Neutrophil (primary cell): ENCODE results near the gene EBPL.

Experiments
- H3K27ac ChIP-seq: fragments of 200-600 bp; sonication (generic); 2 replicates; pipeline ENCODE4 v1.5.1; 2016; ENCODE audit warnings: mild to moderate bottlenecking, moderate library complexity
- H3K27me3 ChIP-seq: fragments of 200-600 bp; sonication (generic); 2 replicates; pipeline ENCODE4 v1.6.0; 2016; ENCODE audit warnings: mild to moderate bottlenecking
- H3K36me3 ChIP-seq: fragments of 200-600 bp; sonication (generic); 2 replicates; pipeline ENCODE4 v1.5.1; 2017
- H3K4me1 ChIP-seq, 2 experiments: fragments of 200-600 bp in 1 of 2; sonication (generic) in 1 of 2; 1 replicate in 1 of 2; 2 replicates in 1 of 2; pipeline versions ENCODE4 v1.5.1 to v1.6.1; 2013 to 2016; ENCODE audit warnings: low read depth in 1 of 2, low read length in 1 of 2, mild to moderate bottlenecking in 1 of 2, moderate library complexity in 1 of 2; ENCODE audit not compliant: control insufficient read depth in 1 of 2, insufficient read depth in 1 of 2
- H3K4me3 ChIP-seq, 2 experiments: fragments of 200-600 bp in 1 of 2; sonication (generic) in 1 of 2; 1 replicate in 1 of 2; 2 replicates in 1 of 2; pipeline ENCODE4 v1.5.1; 2013 to 2016; ENCODE audit warnings: low read depth in 1 of 2, low read length in 1 of 2, mild to moderate bottlenecking in 1 of 2, moderate library complexity in 1 of 2
- H3K9me3 ChIP-seq: fragments of 200-600 bp; sonication (generic); 2 replicates; pipeline ENCODE4 v1.5.1; 2016
- TF ChIP-seq, protein P1 (sequence below): fragments of 200-600 bp; sonication (generic); IDR thresholded peaks from 2 replicates; pipeline ENCODE4 v1.5.1; 2016; ENCODE audit warnings: antibody characterized with exemption

The EBPL gene

DNA sequence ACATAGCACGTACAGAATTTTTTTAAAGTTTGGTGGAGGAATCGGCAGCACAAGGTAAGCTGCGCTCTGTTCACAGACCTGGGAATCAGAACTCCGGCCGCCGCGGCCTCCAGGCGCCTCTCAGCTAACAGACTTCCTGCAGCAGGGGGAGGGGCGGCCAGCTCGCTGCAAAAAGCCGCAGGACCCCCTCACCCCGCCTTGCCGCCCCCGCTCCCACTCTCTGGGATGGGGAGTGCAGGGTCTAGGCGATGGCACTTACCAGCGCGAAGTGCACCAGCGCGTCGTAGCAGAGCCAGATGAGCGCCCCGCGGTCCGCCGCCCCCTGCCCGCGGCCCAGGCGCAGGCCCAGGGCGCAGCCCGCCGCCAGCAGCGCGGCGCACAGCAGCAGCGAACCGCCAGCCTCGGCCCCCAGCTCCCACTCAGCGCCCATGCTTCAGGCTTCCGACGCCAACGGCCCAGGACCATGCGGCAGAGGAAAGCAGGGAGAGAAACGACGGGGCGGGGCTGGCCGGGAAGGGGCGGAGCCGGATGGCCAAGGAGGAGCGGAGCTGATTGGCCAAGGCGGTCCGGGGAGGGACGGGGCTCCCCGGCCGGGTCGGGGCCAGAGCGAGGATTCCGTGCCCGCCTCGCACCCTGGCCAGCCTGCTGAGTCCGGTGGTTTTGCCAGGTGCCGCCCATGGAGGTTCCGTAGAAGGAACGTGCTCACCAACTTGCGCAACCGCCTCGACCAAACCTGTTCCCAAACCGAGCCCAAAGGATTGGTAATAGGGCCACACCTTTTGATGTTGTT lies at the start of gene EBPL:
EBPL (minus strand) TSS at position 492 of the 790 bp plus-strand sequence; CDS start at position 430, 62 bp downstream.
- Histone ChIP-seq H3K27me3 (no peaks in the 10 kb centered on the region), H3K4me3 (peak within 1 kb of the TSS; percentile 88 to 91)

DNA sequence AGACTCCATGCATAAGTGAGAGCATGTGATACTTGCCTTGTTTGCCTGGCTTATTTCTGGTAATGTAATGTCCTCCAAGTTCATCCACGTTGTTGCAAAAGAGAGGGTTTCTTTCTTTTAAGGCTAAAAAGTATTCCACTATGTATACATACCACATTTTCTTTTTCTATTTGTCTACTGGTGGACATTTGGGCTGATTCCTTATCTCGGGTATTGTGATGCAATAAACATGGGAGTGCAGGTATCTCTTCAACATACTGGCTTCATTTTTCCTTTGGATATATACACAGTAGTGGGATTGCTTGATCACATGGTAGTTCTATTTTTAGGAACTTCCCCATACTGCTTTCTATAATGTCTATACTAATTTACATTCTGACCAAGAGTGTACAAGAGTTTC lies 49.6 kb upstream of the EBPL start:
- H3K4me3 ChIP-seq = no peak overlapping the region
- no peaks in the 10 kb centered on the region for H3K9me3 ChIP-seq
- TF ChIP-seq, protein P1, sequence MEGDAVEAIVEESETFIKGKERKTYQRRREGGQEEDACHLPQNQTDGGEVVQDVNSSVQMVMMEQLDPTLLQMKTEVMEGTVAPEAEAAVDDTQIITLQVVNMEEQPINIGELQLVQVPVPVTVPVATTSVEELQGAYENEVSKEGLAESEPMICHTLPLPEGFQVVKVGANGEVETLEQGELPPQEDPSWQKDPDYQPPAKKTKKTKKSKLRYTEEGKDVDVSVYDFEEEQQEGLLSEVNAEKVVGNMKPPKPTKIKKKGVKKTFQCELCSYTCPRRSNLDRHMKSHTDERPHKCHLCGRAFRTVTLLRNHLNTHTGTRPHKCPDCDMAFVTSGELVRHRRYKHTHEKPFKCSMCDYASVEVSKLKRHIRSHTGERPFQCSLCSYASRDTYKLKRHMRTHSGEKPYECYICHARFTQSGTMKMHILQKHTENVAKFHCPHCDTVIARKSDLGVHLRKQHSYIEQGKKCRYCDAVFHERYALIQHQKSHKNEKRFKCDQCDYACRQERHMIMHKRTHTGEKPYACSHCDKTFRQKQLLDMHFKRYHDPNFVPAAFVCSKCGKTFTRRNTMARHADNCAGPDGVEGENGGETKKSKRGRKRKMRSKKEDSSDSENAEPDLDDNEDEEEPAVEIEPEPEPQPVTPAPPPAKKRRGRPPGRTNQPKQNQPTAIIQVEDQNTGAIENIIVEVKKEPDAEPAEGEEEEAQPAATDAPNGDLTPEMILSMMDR = no peak
- no peak overlapping the region for H3K27ac ChIP-seq
- H3K4me1 ChIP-seq = no peaks in the 10 kb centered on the region
- H3K27me3 ChIP-seq = no peaks in the 10 kb centered on the region
- peaks cover 10% of the 10 kb centered on the region for H3K36me3 ChIP-seq

More for the DNA sequence above, at the start of gene EBPL:
- Histone ChIP-seq H3K4me1 (peaks cover 16 to 18% of the 10 kb centered on the region in 2 experiments), H3K27ac (peak within 1 kb of the TSS; percentile 59), H3K36me3 (no peaks in the 10 kb centered on the region), H3K9me3 (no peaks in the 10 kb centered on the region)
- TF ChIP-seq, protein P1 = peak; percentile 34

DNA sequence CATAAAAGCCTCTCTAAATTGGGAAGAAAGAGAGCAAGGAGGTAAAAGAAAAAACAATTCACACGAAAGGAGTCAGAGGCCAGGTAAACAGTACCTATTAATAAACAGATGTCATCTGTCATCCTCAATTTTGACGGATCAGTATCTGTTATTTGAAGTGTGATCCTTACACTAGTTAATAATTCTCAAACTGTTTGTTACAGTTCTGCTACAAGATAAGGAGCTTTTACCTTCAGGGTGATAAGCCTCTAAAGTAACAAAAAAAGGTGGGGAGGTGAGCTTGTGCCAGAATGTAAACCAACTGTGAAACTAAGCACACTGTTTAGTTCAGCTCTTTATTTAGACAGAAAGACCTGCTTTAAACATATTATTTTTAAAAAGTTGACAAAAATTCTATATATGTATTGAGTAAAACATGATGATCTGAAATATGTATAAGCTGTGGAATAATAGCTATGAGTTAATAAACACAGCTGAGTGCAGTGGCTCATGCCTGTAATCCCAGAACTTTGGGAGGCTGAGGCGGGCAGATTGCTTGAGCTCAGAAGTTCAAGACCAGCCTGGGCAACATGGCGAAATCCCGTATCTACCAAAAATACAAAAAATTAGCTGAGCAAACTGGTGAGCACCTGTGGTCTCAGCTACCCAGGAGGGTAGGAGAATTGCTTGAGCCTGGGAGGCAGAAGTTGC lies 48.4 kb upstream of the EBPL start:
- Histone ChIP-seq H3K27ac (no peak overlapping the region), H3K9me3 (no peaks in the 10 kb centered on the region), H3K4me1 (no peaks in the 10 kb centered on the region), H3K36me3 (no peaks in the 10 kb centered on the region), H3K27me3 (no peaks in the 10 kb centered on the region), H3K4me3 (no peak overlapping the region)
- TF ChIP-seq, protein P1 = no peak

DNA sequence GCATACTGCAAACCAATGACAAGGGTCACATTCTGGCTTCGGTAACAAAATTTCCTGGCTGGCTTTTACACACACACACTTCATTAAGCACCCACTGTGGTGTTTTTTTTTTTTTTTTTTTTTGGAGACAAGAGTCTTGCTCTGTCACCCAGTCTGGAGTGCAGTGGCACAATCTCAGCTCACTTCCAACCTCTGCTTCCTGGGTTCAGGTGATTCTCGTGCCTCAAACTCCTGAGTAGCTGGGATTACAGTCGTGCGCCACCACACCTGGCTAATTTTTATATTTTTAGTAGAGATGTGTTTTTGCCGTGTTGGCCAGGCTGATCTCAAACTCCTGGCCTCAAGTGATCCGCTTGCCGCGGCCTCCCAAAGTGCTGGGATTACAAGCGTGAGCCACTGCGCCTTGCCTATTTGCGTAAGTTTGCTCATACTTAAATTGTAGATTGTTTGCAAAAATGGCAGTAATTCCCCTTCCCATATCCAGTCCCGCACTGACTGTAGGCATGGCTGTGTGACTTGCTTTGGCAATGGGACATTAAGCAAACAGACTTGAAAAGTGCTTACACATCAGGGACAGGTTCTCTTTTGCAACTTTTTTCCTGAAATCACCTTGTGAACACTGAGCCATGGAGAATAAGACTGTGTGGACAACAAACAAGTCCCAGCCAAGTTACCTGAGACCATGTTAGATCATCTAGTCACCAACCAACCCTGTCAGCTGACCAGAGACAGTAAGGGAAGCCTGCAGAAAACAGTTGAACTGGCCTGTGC lies 42.1 kb upstream of the EBPL start:
- Histone ChIP-seq H3K36me3 (peaks cover 23% of the 10 kb centered on the region), H3K9me3 (no peaks in the 10 kb centered on the region), H3K27me3 (no peaks in the 10 kb centered on the region), H3K27ac (no peak overlapping the region), H3K4me1 (no peaks in the 10 kb centered on the region), H3K4me3 (no peak overlapping the region)
- TF ChIP-seq, protein P1 = no peak

DNA sequence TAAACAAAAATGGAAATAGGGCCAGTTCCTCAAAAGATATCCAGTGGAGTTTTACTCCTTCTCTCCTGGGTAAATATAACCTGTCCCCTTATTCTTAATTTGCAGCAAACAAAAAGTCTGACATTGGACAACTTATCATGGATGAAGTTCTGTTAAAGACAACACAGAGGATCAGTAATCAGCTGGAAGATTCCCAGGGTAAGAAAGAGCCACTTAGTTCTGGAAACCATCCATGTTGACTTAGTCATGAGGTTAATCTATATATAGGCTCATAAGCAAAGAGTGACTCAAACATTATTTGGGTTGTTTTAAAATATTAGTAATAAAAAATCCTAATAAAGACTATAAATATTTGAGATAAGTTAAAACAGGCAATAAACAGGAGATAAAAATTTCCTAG lies 40.5 kb upstream of the EBPL start:
- no peak overlapping the region for H3K27ac ChIP-seq
- TF ChIP-seq, protein P1 = no peak
- H3K9me3 ChIP-seq = no peaks in the 10 kb centered on the region
- peaks cover 23% of the 10 kb centered on the region for H3K36me3 ChIP-seq
- no peaks in the 10 kb centered on the region for H3K27me3 ChIP-seq
- H3K4me3 ChIP-seq = no peak overlapping the region
- no peaks in the 10 kb centered on the region for H3K4me1 ChIP-seq
